ENCODE results near the gene ZCCHC7.

ZCCHC7 gene

GRCh38 chr9:37220971-37221370, 100.6 kb downstream of the ZCCHC7 start:
- Histone ChIP-seq H3K4me1 (ENCODE audit: low read depth, poor library complexity, severe bottlenecking) (no peaks in the 10 kb centered on the region), H3K36me3 (ENCODE audit: insufficient read depth) (no peaks in the 10 kb centered on the region), H3K9ac (no peak overlapping the region), H2AFZ (ENCODE audit: low read depth) (no peak overlapping the region), H3K79me2 (ENCODE audit: insufficient read depth, low read depth) (peaks cover 8% of the 10 kb centered on the region; the same call in 1 of the 2 replicates), H3K4me2 (no peak overlapping the region), H4K20me1 (ENCODE audit: insufficient read depth) (no peaks in the 10 kb centered on the region), H3K4me3 (IDR thresholded peaks at IDR 0.05; ENCODE audit: insufficient read depth, low read depth, low read length) (no peak overlapping the region), H3K27me3 (ENCODE audit: insufficient read depth, low read depth) (no peaks in the 10 kb centered on the region), H3K27ac (no peak overlapping the region)
- TF ChIP-seq CTCF (conservative IDR thresholded peaks at IDR 0.05; ENCODE audit: low read depth, low read length): no peak

GRCh38 chr9:37221489-37222106, 101.2 kb downstream of the ZCCHC7 start:
- H3K27me3 ChIP-seq (ENCODE audit: insufficient read depth, low read depth): no peaks in the 10 kb centered on the region
- no peak overlapping the region for H3K4me3 ChIP-seq (IDR thresholded peaks at IDR 0.05; ENCODE audit: insufficient read depth, low read depth, low read length)
- no peak overlapping the region for H2AFZ ChIP-seq (ENCODE audit: low read depth)
- H3K36me3 ChIP-seq (ENCODE audit: insufficient read depth): no peaks in the 10 kb centered on the region
- no peak overlapping the region for H3K4me2 ChIP-seq
- H3K9ac ChIP-seq: no peak overlapping the region
- no peaks in the 10 kb centered on the region for H4K20me1 ChIP-seq (ENCODE audit: insufficient read depth)
- peaks cover 8% of the 10 kb centered on the region; the same call in 1 of the 2 replicates for H3K79me2 ChIP-seq (ENCODE audit: insufficient read depth, low read depth)
- H3K27ac ChIP-seq: no peak overlapping the region
- H3K4me1 ChIP-seq (ENCODE audit: low read depth, poor library complexity, severe bottlenecking): no peaks in the 10 kb centered on the region
- no peak for TF ChIP-seq CTCF (conservative IDR thresholded peaks at IDR 0.05; ENCODE audit: low read depth, low read length)

GRCh38 chr9:37229455-37229854, 109.1 kb downstream of the ZCCHC7 start:
- Histone ChIP-seq H3K79me2 (ENCODE audit: insufficient read depth, low read depth) (no peaks in the 10 kb centered on the region), H3K27ac (no peak overlapping the region), H3K4me1 (ENCODE audit: low read depth, poor library complexity, severe bottlenecking) (no peaks in the 10 kb centered on the region), H3K9ac (no peak overlapping the region), H4K20me1 (ENCODE audit: insufficient read depth) (no peaks in the 10 kb centered on the region), H3K4me2 (no peak overlapping the region), H3K4me3 (IDR thresholded peaks at IDR 0.05; ENCODE audit: insufficient read depth, low read depth, low read length) (no peak overlapping the region), H2AFZ (ENCODE audit: low read depth) (no peak overlapping the region), H3K27me3 (ENCODE audit: insufficient read depth, low read depth) (no peaks in the 10 kb centered on the region), H3K36me3 (ENCODE audit: insufficient read depth) (no peaks in the 10 kb centered on the region)
- TF ChIP-seq CTCF (conservative IDR thresholded peaks at IDR 0.05; ENCODE audit: low read depth, low read length): no peak

- Histone ChIP-seq H4K20me1 (ENCODE audit: insufficient read depth) (no peaks in the 10 kb centered on the region), H3K79me2 (ENCODE audit: insufficient read depth, low read depth) (no peaks in the 10 kb centered on the region), H3K4me3 (IDR thresholded peaks at IDR 0.05; ENCODE audit: insufficient read depth, low read depth, low read length) (no peak overlapping the region), H2AFZ (ENCODE audit: low read depth) (no peak overlapping the region), H3K36me3 (ENCODE audit: insufficient read depth) (no peaks in the 10 kb centered on the region), H3K27me3 (ENCODE audit: insufficient read depth, low read depth) (no peaks in the 10 kb centered on the region), H3K4me1 (ENCODE audit: low read depth, poor library complexity, severe bottlenecking) (no peaks in the 10 kb centered on the region), H3K27ac (no peak overlapping the region), H3K9ac (no peak overlapping the region), H3K4me2 (no peak overlapping the region)
- no peak for TF ChIP-seq CTCF (conservative IDR thresholded peaks at IDR 0.05; ENCODE audit: low read depth, low read length)
Measured at GRCh38 chr9:37229882-37230482, 109.6 kb downstream of the ZCCHC7 start.
